ENCODE results near the gene CDKN2B.

- TF ChIP-seq FOXP2 (optimal IDR thresholded peaks at IDR 0.05; ENCODE audit: control extremely low read depth, extremely low read length, insufficient read depth), result no peak
- TF ChIP-seq EZH2 (IDR thresholded peaks at IDR 0.05), result no peak
- TF ChIP-seq POLR2AphosphoS5 (IDR thresholded peaks at IDR 0.05; ENCODE audit: borderline replicate concordance, low read depth, low read length), result no peak
Observed at GRCh38 chr9:21972361-21972760, 36.7 kb downstream of the CDKN2B start.

Data from SK-N-MC (cell line).